AG04449 (cell line): ENCODE results near the gene ARHGAP26.

Source experiments
- CTCF ChIA-PET: fragments of 350-600 bp; formaldehyde crosslinking; extraction: SDS; loops from one replicate; lab custom pipeline; 2021; ENCODE audit warnings: antibody characterized with exemption; lab: Yijun Ruan, JAX
- POLR2A ChIA-PET: fragments of 400-600, 350-600 bp; formaldehyde crosslinking; extraction: SDS; loops from one replicate; lab custom pipeline; 2020; ENCODE audit warnings: antibody characterized with exemption, inconsistent platforms; lab: Yijun Ruan, JAX
- DNase-seq: peaks from one replicate; pipeline ENCODE4 v3.0.0-alpha.2; 2010; ENCODE audit warnings: low read depth, low spot score
- H3K4me3 ChIP-seq: 2 replicates; pipeline ENCODE4 v1.5.1; 2011; ENCODE audit warnings: low read depth, mild to moderate bottlenecking, control low read depth, low read length
- TF ChIP-seq, protein P1 (sequence below): IDR thresholded peaks from one replicate; pipeline ENCODE4 v1.5.1; 2011; ENCODE audit warnings: mild to moderate bottlenecking, moderate library complexity, low read length, control low read depth, inconsistent platforms; ENCODE audit not compliant: insufficient read depth; ENCODE audit errors: missing control alignments

Gene ARHGAP26

DNA sequence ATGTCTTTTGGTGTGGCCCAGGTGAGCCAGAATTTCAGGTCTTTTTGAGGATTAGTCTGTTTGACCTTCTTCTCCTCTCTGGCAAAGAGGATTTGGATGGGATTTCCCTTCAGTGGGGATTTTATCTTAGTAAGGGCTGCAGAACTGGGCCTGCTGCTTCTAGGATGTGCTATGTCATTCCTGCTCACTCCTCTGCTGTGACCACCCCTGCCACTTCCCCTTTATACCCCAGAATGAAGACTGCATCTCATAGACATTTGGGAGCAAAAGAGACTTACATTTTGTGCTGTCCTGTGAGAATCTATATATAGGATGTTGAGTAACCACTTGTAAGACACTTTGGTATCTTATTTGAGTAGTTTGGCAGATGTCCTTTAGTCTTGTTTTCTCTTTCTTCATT, 76.2 kb downstream of the ARHGAP26 start:
- CTCF ChIA-PET: interaction anchor here (1.3 to 1.5 kb wide), 3 partner anchors 42 to 133 kb away, joined by 3 to 4 read pairs (median 3); no protein-coding TSS in a partner anchor
- DNase-seq: no peak
- POLR2A ChIA-PET: no interaction called here

DNA sequence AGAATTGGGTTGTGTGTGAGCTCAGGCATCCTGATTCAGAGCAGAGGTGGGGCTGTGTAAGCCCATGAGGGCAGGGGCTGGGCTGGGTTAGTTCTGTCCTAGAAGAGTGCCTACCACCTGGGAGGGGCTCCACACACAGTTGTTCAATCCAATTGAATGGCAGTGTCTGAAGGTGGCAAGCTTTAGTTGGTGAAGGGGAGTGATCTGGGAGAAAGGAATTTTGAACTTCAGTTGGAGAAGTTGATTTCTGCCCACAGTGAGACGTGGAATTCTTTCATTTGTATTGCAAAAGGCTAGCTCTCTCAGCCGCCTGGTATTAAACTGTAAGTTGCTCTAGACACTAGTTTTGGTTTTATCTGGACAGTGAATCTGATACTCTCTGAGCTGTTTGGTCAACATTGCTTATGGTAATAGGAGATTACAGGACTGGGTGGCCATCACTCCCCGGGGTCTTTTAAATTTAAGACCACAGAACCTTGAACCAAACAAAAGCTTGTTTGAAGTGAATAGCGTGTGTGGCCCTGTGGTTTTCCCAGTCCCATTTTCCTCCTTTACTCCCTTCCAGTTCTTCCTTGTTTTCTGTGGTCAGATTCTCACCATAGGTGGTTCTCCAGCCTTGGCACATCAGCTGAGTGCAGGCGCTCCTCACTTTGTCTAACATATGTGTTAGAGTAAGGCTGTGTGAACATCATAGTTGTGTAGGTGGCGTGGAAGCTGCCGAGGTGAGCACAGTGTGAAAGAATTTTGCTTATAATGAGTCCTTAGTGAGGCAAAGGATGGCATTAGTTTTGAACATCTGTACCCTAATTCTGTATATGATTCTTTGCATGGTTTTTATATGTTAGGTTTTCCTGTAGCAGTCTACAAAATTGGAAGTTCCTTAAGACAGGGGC, 78.0 kb downstream of the ARHGAP26 start:
- DNase-seq: peak; percentile 34
- ChIA-PET CTCF (interaction anchor here (0.9 to 2.2 kb wide), 8 partner anchors 14 to 190 kb away, joined by 3 to 14 read pairs (median 4); no protein-coding TSS in a partner anchor), POLR2A (interaction anchor here (0.7 to 1.0 kb wide), 3 partner anchors 15 to 81 kb away, joined by 3 read pairs; no protein-coding TSS in a partner anchor)
- TF ChIP-seq, protein P1, sequence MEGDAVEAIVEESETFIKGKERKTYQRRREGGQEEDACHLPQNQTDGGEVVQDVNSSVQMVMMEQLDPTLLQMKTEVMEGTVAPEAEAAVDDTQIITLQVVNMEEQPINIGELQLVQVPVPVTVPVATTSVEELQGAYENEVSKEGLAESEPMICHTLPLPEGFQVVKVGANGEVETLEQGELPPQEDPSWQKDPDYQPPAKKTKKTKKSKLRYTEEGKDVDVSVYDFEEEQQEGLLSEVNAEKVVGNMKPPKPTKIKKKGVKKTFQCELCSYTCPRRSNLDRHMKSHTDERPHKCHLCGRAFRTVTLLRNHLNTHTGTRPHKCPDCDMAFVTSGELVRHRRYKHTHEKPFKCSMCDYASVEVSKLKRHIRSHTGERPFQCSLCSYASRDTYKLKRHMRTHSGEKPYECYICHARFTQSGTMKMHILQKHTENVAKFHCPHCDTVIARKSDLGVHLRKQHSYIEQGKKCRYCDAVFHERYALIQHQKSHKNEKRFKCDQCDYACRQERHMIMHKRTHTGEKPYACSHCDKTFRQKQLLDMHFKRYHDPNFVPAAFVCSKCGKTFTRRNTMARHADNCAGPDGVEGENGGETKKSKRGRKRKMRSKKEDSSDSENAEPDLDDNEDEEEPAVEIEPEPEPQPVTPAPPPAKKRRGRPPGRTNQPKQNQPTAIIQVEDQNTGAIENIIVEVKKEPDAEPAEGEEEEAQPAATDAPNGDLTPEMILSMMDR: no peak
- H3K4me3 ChIP-seq: no peak overlapping the region

More for the DNA sequence above, 76.2 kb downstream of the ARHGAP26 start:
- TF ChIP-seq, protein P1: no peak
- no peak overlapping the region for H3K4me3 ChIP-seq

DNA sequence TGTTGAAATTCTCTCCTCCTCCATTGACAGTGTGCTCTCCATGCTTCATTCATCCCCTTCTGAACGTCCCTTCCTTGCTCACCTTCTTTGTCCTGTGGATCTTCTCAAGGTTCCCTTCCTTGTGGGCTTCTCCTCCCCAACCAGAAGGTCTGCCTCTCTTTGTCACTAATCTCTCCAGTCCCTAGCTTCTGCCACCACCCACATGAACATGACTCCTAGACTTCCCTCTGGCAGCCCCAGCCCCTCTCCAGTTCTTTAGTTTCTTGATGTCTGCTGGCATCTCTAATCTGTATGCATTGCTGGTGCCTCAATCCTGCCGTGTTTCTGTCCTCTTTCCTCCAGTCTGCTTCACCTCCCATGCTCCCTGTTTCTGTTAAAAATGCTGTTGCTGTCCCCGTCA, 79.3 kb downstream of the ARHGAP26 start:
- POLR2A ChIA-PET: no interaction called here
- H3K4me3 ChIP-seq: no peak overlapping the region
- no peak for DNase-seq
- TF ChIP-seq, protein P1: no peak
- CTCF ChIA-PET: interaction anchor here (1.9 to 2.2 kb wide), 2 partner anchors 132 to 136 kb away, joined by 7 to 14 read pairs; no protein-coding TSS in a partner anchor

DNA sequence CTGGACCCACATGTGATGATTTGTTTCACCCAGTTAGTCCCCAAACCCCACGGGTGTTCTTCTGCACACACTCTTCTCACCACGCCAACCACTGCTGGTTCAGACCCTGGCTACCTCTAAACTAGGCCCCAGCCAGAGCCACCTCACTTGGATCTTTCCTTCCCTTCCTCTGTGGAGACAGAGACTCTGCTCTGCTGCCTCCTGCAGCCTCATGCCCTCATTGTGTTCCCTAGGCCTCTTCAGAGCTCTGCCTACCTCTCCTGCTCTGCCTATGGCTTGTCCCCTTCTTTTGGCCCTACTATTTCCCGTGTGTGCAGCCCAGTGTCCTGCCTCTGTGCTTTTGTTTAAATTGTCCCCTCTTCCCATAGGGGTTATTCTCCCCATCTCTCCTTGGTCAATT, 79.7 kb downstream of the ARHGAP26 start:
- TF ChIP-seq, protein P1: no peak
- H3K4me3 ChIP-seq: no peak overlapping the region
- CTCF ChIA-PET: interaction anchor here (1.5 to 2.0 kb wide), 4 partner anchors 16 to 137 kb away, joined by 4 to 7 read pairs (median 6); no protein-coding TSS in a partner anchor
- no peak for DNase-seq
- POLR2A ChIA-PET: no interaction called here

DNA sequence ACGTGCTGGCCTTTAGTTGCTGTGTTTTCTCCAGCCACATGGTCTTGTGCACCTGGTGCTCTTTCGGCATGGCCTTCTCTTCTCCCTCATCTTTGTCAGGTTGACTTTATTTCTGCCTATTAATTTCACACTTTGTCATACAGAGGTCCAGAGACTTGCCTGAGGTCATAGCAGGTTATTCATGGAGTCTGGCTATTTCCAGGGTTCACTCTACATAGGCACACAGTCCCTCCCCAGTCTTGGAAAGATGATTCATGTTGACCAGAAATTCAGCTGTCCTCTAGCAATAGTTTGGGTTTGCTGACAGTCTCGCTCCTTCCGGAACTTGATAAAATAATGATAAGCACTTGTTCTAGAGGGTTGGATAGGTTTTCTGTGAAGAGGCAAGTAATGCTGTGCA, 81.6 kb downstream of the ARHGAP26 start:
- no peak overlapping the region for H3K4me3 ChIP-seq
- CTCF ChIA-PET: interaction anchor here (2.0 kb wide), 1 partner anchor 134 kb away, joined by 6 read pairs; no protein-coding TSS in a partner anchor
- POLR2A ChIA-PET: no interaction called here
- DNase-seq: no peak
- TF ChIP-seq, protein P1: no peak
